Choroid plexus epithelial cell (primary cell): ENCODE results near the gene CEP20.

Experiments used
- DNase-seq: peaks from one replicate; pipeline ENCODE4 v3.0.0-alpha.2; 2010; ENCODE audit warnings: low read depth
- H3K4me3 ChIP-seq: 2 replicates; pipeline ENCODE4 v1.5.1; 2011; ENCODE audit warnings: low read depth, mild to moderate bottlenecking, control low read depth, low read length, moderate library complexity
- TF ChIP-seq, protein P1 (sequence below): conservative IDR thresholded peaks from 2 replicates; pipeline ENCODE4 v1.5.1; 2011; ENCODE audit warnings: low read depth, mild to moderate bottlenecking, control low read depth, inconsistent platforms, low read length, moderate library complexity

The CEP20 gene

DNA sequence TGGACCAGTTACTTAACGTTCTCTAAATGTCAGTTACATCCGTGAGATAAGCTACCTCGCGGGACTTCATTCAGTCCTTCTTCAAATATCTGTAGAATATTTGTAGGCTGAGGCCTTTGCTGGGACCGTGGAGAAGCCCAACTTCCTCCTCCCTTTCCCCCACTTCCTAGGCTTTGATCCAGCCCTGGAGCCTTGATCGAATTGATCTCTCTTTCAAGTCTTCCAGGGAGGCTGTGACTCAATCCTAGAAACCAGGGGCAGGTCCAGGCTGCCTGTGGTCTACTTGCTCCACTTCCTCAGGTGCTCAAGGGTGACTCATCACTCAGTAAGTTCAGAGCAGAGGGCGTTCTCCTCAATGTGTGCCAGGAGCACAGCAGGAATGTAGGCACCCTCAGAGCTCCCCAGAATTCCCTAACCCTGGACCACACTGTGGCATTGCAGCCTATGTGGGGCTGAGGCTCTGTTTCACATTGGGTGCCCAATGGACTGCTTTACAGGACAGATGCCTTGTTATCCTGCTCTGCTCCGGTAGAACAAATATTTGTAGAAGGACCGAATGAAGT, 11.2 kb upstream of the CEP20 start:
- TF ChIP-seq, protein P1, sequence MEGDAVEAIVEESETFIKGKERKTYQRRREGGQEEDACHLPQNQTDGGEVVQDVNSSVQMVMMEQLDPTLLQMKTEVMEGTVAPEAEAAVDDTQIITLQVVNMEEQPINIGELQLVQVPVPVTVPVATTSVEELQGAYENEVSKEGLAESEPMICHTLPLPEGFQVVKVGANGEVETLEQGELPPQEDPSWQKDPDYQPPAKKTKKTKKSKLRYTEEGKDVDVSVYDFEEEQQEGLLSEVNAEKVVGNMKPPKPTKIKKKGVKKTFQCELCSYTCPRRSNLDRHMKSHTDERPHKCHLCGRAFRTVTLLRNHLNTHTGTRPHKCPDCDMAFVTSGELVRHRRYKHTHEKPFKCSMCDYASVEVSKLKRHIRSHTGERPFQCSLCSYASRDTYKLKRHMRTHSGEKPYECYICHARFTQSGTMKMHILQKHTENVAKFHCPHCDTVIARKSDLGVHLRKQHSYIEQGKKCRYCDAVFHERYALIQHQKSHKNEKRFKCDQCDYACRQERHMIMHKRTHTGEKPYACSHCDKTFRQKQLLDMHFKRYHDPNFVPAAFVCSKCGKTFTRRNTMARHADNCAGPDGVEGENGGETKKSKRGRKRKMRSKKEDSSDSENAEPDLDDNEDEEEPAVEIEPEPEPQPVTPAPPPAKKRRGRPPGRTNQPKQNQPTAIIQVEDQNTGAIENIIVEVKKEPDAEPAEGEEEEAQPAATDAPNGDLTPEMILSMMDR, result no peak
- H3K4me3 ChIP-seq, result no peak overlapping the region
- peak; percentile 80 for DNase-seq

DNA sequence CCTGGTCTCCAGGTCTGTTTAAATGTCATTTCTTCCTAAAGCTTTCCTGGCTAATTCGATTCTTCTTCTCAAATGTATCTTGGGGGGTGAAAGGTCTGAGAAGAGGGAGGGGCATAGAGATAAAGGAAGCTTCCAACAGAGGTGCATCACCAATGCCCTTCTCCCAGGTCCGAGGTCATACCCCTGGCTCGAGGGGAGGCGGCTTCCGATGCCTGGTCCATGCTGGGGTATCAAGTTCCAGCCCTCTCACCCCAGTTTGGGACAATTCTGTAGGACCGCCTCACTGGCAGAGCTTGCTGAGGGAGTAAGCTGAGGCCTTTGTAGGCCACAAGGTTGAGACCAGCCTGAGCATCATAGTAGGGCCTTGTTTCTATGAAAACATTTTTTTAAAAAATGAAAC, 10.3 kb upstream of the CEP20 start:
- DNase-seq, result no peak
- H3K4me3 ChIP-seq, result no peak overlapping the region
- TF ChIP-seq, protein P1, result no peak

DNA sequence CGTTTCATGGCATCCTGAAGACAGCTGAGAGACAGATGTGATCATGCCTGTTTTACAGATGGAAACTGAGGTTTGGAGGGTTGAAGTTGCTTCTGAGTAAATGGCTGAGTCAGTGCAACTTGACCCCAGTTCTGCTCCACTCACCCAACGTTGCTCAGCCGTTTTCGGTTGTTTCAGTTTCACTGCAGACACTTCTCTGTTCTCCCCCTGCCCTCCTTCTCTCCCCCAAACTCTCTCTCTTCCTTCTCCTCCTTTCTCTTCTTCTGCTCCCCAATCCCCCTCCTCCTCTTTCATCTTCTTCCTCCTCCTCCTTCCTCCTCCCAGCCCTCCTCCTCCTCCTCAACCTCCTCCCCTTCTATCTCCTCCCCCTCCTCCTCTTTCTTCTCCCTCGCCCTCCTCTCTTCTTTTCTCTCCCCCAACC, 9.4 kb upstream of the CEP20 start:
- TF ChIP-seq, protein P1, result no peak
- peak; percentile 65 for DNase-seq
- peak overlapping the region; percentile 0 for H3K4me3 ChIP-seq

DNA sequence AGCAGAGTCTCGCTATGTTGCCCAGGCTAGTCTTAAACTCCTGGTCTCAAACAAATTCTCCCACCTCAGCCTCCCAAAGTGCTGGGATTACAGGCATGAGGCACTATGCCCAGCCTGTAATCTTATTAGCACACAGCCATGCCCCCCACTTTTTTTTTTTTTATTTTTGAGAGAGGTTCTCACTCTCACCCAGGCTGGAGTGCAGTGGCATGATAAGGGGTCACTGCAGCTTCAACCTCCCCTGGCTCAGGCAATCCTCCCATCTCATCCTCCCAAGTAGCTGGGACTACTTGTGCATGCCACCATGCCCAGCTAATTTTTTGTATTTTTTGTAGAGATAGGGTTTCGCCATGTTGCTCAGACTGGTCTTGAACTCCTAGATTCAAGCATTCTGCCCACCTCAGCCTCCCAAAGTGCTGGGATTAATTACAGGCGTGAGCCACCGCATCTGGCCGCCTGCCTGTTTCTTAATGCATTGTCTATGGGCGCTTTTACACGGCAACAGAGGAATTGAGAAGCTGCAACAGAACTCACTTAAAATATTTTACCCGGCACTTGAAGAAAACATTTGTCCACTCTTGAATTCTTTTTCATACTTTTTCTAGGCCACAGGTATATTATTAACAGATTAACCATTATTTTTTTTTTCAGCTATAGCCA, 8.8 kb upstream of the CEP20 start:
- H3K4me3 ChIP-seq, result no peak overlapping the region
- TF ChIP-seq, protein P1, result no peak
- no peak for DNase-seq

DNA sequence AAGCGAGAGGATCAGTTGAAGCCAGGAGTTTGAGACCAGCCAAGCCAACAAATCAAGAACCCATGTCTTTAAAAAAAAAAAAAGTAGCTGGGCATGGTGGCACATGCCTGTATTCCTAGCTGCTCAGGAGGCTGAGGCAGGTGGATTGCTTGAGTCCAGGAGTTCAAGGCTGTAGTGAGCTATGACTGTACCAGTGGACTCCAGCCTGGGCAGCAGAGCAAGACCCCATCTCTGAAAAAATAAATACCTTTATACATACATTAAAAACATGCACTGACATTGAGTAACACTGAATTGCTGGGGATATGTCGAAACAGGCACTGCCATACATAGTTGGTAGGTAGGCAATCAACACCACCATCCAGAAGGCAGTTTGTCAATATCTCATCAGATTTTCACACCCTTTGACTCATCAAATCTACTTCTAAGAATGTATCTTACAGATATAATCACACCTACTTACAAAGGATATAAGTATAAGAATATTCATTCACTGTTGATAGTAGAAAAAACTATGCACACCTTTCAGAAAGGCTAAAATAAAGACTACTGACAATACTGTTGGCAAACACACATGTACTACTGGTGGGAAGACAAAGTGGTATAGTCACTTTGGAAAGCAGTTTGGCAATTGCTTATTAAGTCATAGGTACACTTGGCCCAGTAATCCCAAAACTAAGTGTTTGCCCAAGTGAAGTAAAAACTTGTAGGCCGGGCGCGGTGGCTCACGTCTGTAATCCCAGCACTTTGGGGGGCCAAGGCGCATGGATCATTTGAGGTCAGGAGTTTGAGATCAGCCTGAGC, 6.4 kb upstream of the CEP20 start:
- no peak for DNase-seq
- TF ChIP-seq, protein P1, result no peak
- no peak overlapping the region for H3K4me3 ChIP-seq

DNA sequence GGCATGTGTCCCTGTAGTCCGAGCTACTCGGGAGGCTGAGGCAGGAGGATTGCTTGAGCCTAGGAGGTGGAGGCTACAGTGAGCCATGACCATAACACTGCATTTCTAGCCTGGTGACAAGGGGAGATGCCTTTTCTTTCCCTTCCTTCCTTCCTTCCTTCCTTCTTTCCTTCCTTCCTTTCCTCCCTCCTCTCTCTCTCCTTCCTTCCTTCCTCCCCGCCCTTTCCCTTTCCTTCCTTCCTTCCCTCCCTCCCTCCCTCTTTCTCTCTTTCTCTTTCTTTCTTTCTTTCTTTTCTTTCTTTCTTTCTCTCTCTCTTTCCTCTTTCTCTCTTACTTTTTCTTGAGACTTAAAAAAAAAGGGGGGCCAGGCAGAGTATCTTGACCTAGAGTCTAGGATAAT, 3.1 kb upstream of the CEP20 start:
- no peak for DNase-seq
- no peak overlapping the region for H3K4me3 ChIP-seq
- TF ChIP-seq, protein P1, result no peak
